Measurements from ENCODE around the gene NFATC1. TPM values are rescaled to one million over a fixed set of nuclear protein-coding genes. Genes with fewer than 3 reads are reported as not detected.
A peak's percentile ranks its signal among the peaks of the same experiment; 100 is the strongest.
"Not testable (repeated sequence)": the region's sequence is repeated elsewhere in the genome, so short reads cannot be mapped to it uniquely, and the experiment has no call there.

The NFATC1 gene
- total RNA-seq, 1 donor from 2014 or later, result 21.9 TPM

DNA sequence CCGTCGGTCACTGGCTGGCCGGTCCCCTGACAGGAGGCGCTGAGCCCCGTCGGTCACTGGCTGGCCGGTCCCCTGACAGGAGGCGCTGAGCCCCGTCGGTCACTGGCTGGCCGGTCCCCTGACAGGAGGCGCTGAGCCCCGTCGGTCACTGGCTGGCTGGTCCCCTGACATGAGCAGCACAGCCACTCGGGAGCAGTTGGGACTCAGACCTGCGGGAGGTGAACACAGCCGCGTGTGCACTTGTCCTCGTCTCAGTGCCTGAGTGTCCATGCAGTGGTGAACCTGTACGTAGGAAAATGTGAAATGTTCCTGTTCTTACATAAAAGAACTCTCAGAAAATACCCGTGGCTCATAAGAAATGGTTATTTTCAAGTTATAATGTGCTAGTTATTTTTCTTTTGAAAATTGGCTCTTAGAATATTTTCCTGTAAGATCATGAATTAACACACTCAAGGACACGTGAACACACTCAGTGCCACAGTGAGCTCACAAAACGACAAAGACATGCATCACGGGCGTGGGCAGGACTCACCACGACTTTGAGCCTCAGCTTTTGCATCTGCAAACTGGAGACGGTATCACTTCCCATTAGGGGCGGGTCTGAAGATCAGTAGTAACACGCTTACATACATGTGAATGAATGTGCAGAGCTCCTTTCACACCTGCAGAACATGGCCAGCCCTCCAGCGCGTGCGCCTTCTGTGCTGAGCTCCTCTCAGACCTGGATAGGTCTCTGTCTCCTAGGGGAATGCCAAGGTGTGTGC is 21.1 kb upstream of the NFATC1 start:
- TF ChIP-seq POLR2A (IDR thresholded peaks at IDR 0.05) (no peak), POLR2AphosphoS5 (IDR thresholded peaks at IDR 0.05; ENCODE audit: insufficient read depth in 1 of 2, low read depth in 1 of 2) (no peak)
- TF ChIP-seq, protein P1, sequence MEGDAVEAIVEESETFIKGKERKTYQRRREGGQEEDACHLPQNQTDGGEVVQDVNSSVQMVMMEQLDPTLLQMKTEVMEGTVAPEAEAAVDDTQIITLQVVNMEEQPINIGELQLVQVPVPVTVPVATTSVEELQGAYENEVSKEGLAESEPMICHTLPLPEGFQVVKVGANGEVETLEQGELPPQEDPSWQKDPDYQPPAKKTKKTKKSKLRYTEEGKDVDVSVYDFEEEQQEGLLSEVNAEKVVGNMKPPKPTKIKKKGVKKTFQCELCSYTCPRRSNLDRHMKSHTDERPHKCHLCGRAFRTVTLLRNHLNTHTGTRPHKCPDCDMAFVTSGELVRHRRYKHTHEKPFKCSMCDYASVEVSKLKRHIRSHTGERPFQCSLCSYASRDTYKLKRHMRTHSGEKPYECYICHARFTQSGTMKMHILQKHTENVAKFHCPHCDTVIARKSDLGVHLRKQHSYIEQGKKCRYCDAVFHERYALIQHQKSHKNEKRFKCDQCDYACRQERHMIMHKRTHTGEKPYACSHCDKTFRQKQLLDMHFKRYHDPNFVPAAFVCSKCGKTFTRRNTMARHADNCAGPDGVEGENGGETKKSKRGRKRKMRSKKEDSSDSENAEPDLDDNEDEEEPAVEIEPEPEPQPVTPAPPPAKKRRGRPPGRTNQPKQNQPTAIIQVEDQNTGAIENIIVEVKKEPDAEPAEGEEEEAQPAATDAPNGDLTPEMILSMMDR (IDR thresholded peaks at IDR 0.05), result no peak
- Histone ChIP-seq H3K27me3 (no peaks in the 10 kb centered on the region), H3K27ac (no peak overlapping the region), H3K4me1 (peaks cover 8% of the 10 kb centered on the region), H3K36me3 (peaks cover 0 to 14% of the 10 kb centered on the region in 2 donors), H3K4me3 (no peak overlapping the region), H3K9me3 (no peaks in the 10 kb centered on the region)
- no peak for DNase-seq (ENCODE audit: extremely low spot score in 2 of 2)
- intact Hi-C loops (cut with DNase I), result no loop called here

DNA sequence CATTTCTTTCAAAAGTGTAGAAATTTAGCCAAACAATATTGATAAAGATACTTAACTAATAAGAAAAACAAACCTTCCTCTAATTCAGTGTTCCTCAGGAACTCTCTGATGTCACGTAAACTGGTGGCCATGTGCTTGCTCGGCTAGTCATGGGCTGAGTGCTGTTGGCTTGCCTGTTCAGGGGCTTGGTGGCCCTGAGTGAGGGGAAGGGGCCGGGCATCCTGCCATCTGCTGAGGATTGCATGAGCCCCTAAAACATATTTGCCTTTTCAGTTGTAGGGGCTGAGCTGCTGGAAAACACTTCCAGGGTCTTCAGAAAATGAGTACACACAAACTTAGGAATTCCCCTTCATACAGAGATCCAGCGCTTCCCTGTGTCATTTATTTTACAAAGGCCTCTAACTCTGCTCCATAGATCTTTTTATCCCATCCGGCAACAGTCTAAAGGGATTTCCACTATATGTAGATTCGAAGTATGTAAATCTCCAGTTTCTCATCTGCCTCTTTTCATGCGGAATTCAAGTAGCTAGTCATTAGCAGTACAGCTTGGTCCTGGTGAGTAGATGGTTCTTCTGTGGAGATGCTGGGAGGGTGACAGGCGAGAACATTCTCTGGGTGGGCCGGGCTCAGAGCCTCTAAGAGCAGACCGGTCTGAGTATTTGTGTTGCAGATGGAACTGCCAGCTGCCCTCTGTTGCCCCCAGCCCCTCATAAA is 20.1 kb upstream of the NFATC1 start:
- Histone ChIP-seq H3K9me3 (no peaks in the 10 kb centered on the region), H3K4me1 (peaks cover 8% of the 10 kb centered on the region), H3K27me3 (no peaks in the 10 kb centered on the region), H3K4me3 (no peak overlapping the region), H3K36me3 (peaks cover 0 to 14% of the 10 kb centered on the region in 2 donors), H3K27ac (no peak overlapping the region)
- no peak for DNase-seq (ENCODE audit: extremely low spot score in 2 of 2)
- TF ChIP-seq, protein P1 (IDR thresholded peaks at IDR 0.05), result no peak
- TF ChIP-seq POLR2A (IDR thresholded peaks at IDR 0.05), result no peak
- no peak for TF ChIP-seq POLR2AphosphoS5 (IDR thresholded peaks at IDR 0.05; ENCODE audit: insufficient read depth in 1 of 2, low read depth in 1 of 2)
- intact Hi-C loops (cut with DNase I), result no loop called here

DNA sequence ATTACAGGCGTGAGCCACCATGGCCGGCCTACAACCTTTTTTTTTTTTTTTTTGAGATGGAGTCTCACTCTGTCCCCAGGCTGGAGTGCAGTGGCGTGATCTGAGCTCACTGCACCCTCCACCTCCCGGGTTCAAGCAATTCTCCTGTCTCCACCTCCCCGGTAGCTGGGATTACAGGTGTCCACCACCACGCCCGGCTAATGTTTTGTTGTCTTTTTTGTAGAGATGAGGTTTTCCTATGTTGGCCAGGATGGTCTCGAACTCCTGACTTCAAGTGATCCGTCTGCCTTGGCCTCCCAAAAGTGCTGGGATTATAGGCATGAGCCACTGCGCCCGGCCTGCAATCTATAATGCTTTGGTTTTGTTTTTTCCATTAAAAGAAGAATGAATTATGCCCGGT is 19.1 kb upstream of the NFATC1 start:
- H3K27ac ChIP-seq; intact Hi-C loops (cut with DNase I); H3K27me3 ChIP-seq; DNase-seq (ENCODE audit: extremely low spot score in 2 of 2); H3K4me3 ChIP-seq; H3K9me3 ChIP-seq; H3K4me1 ChIP-seq: not testable (repeated sequence)
- peaks cover 0 to 14% of the 10 kb centered on the region in 2 donors for H3K36me3 ChIP-seq

DNA sequence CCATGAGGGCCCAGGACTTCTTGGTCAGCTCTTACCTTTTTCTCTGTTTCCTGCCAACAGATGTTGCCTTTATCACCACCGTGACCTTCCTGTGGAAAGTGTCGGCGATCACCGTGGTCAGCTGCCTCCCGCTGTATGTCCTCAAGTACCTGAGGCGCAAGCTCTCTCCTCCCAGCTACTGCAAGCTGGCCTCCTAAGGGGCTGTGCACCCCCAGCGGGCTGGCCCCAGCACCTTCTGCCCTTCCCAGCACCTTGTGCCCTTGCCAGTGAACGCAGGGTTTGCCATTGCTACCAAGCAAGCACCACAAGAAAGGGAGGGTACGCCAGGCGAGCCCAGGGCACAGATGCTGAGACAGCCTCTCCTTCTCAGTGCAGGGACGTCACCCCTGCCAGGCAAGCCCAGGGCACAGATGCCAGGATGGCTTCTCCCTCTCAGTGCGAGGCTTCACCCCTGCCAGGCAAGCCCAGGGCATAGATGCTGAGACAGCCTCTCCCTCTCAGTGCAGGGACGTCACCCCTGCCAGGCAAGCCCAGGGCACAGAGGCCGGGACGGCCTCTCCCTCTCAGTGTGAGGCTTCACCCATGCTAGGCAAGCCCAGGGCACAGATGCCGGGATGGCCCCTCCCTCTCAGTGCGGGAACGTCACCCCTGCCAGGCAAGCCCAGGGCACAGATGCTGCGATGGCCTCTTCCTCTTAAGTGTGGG is 18.4 kb upstream of the NFATC1 start:
- no peak overlapping the region for H3K27ac ChIP-seq
- peaks cover 8% of the 10 kb centered on the region for H3K4me1 ChIP-seq
- no peak for DNase-seq (ENCODE audit: extremely low spot score in 2 of 2)
- no peaks in the 10 kb centered on the region for H3K27me3 ChIP-seq
- peaks cover 0 to 14% of the 10 kb centered on the region in 2 donors for H3K36me3 ChIP-seq
- TF ChIP-seq, protein P1 (IDR thresholded peaks at IDR 0.05), result no peak
- TF ChIP-seq POLR2AphosphoS5 (IDR thresholded peaks at IDR 0.05; ENCODE audit: insufficient read depth in 1 of 2, low read depth in 1 of 2), result no peak
- no peak for TF ChIP-seq POLR2A (IDR thresholded peaks at IDR 0.05)
- intact Hi-C loops (cut with DNase I), result no loop called here
- no peaks in the 10 kb centered on the region for H3K9me3 ChIP-seq
- no peak overlapping the region for H3K4me3 ChIP-seq

DNA sequence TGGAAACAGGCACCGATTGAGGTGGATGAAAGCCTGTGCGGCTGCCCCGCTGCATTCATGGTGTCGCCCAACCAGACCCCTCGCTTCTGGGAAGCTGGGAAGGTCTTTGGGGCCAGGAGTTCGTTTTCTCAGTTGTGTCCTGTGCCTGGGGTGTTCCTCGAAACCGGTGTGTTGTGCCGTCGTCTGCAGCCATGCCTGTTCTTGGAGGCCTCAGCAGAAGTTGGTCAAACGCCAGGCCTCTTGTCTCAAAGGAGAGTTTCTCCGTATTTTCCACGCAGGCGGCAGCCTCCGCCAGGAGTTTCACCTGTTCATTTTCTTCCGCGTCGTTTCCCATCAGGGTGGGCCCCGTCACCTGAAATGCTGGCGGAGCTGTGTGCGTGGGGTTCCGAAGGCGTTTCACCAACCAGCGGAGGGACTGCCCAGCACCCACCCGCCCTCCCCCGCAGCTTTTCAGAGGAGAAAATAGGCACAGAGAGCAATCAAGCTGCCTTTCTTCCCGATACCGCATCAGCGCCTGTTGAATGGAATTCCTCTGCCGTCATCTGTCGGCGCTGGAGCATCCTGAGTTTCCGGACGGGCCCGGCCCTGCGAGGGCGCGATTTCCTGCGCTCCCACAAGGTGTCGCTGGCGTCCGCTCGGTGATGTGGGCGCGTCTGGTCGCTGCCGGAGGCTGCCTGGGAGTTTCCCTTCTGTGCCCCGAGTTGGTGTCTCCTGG is 17.0 kb upstream of the NFATC1 start:
- Histone ChIP-seq H3K27ac (no peak overlapping the region), H3K4me1 (peaks cover 8% of the 10 kb centered on the region), H3K4me3 (no peak overlapping the region), H3K9me3 (no peaks in the 10 kb centered on the region), H3K36me3 (peaks cover 0 to 14% of the 10 kb centered on the region in 2 donors), H3K27me3 (no peaks in the 10 kb centered on the region)
- TF ChIP-seq POLR2A (IDR thresholded peaks at IDR 0.05) (no peak), POLR2AphosphoS5 (IDR thresholded peaks at IDR 0.05; ENCODE audit: insufficient read depth in 1 of 2, low read depth in 1 of 2) (peak; percentile 20 to 53)
- TF ChIP-seq, protein P1 (IDR thresholded peaks at IDR 0.05), result peak; percentile 95 to 97 (median 97)
- intact Hi-C loops (cut with DNase I), result loop anchor here (2.0 kb wide), 1 partner anchor 266 kb away; no protein-coding TSS in a partner anchor
- no peak for DNase-seq (ENCODE audit: extremely low spot score in 2 of 2)

All from vagina (tissue), 2 donors.